GM13976 (cell line): ENCODE results near the gene NR3C2.

Source experiments
- DNase-seq: peaks from one replicate; pipeline ENCODE4 v3.0.0; 2012; ENCODE audit warnings: low spot score
- CTCF ChIP-seq: IDR thresholded peaks from 2 replicates; pipeline ENCODE4 v1.5.1; 2012; ENCODE audit warnings: borderline replicate concordance, mild to moderate bottlenecking; ENCODE audit not compliant: insufficient read depth; ENCODE audit errors: extremely low read depth, missing control alignments, control extremely low read depth
- in situ Hi-C: fragments of 300-500 bp; cut with MboI; formaldehyde crosslinking; loops from one replicate; pipeline ENCODE4 v1.12.0; 2022; ENCODE audit warnings: low sequenced_read_pairs, mixed read lengths, inconsistent platforms; ENCODE audit not compliant: unreplicated experiment

The NR3C2 gene

GRCh38 chr4:148436512-148436911 is 5.7 kb downstream of the NR3C2 start:
- TF ChIP-seq CTCF: no peak
- no peak for DNase-seq
- in situ Hi-C loops: no loop called here

DNA sequence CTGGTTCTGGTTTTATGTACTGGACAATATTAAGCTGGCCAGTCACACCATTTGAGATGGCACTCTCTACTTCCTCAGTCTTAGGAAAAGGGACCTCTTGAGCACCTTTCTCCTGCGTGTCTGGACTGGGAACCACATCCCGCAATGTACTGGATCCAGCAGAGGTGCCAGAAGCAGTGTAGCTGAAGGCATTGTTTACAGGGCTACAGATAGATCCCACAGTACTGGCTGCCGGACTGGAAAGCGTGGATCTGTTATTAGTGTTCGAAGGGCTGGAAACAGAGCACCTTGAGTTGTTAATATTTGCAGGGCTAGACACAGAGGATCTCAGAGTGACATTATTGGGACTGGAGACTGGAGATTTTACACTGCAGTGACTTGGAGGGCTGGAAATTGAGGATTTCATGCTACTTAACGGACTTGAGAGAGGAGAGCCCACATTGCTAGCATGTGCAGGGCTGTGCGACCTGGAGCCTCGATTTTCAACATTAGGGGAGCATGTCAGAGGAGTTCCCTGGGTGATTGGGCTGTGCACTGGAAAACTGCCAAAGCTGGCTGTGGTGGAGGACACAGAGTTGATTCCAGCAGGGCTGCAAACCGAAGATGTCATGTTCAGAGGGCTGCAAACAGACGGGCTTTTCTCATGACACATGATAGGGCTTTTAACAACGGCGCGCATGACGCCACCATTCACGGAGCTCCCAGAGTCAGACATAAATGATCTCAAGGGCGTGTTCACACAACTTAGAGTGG is 6.4 kb downstream of the NR3C2 start:
- no peak for TF ChIP-seq CTCF
- in situ Hi-C loops: no loop called here
- DNase-seq: no peak

DNA sequence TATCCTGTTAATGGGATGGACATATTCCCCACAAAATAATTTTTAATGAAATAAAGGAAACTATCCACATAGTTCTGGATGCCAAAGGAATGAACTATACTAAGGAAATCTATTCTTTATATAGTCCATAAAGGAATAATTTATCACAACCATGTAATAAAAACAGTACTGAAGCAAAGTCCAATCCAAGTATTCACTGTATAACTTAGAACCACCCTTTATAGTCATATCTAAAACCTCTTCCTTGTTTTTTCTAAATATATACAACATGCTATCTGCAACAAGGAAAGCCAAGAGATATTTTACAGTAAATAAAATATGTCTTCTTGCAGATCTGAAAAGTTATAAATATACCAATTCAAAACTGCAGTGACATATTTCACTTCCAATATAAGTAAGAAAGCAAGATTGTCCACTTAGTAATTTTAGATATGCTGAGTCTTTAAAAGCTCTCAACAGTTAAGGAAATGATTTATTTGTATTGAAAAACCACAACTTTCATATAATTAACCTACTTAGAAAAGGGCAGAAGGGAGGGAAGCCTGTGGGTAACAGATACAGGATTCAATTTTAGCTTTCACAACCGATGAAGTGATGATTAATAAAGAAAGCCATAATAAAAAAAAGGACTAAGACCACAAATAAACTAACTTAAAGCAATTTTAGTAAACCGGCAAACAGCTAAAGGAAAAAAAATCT is 8.0 kb downstream of the NR3C2 start:
- DNase-seq: no peak
- in situ Hi-C loops: no loop called here
- TF ChIP-seq CTCF: no peak

- in situ Hi-C loops: no loop called here
- no peak for TF ChIP-seq CTCF
- DNase-seq: no peak
Measured at GRCh38 chr4:148431401-148431800, 10.8 kb downstream of the NR3C2 start.

DNA sequence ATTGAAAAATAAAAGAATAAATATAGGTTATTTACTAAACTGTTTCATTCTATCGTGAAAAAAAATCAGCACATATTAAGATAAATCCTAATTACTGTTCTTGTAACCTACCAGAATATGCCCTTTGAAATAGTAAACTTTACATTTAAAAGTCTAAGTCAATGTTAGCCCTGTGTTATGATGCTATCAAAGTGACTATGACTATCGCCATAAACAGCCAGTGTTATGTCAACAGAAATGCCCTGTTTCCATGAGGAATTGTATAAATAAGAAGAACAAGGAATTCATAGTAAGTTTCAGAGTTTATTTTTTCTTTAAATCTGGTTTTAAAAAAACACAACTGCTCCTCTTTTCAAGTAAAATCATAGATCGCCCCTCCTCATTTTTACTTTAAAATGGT is 11.4 kb downstream of the NR3C2 start:
- in situ Hi-C loops: no loop called here
- DNase-seq: no peak
- TF ChIP-seq CTCF: no peak

GRCh38 chr4:148429206-148429605 is 13.0 kb downstream of the NR3C2 start:
- TF ChIP-seq CTCF: no peak
- DNase-seq: no peak
- in situ Hi-C loops: no loop called here
